Gastroesophageal sphincter (tissue), 4 donors: ENCODE measurements around the gene LHX8. TPM values are rescaled to one million over a fixed set of nuclear protein-coding genes. Genes with fewer than 3 reads are reported as not detected.

Experiments
- ATAC-seq: fragments of 150-250 bp; one replicate; pipeline ENCODE4 v1.9.1; 2016; ENCODE audit warnings: mild to moderate bottlenecking, moderate library complexity
- H3K27ac ChIP-seq, 4 donors: fragments of 200-600 bp; sonication (generic) in 3 of 4; 1 replicate in 3 of 4; 2 replicates in 1 of 4; pipeline ENCODE4 v1.5.1; 2016 to 2019
- H3K27me3 ChIP-seq: fragments of 200-600 bp; sonication (generic); one replicate; pipeline ENCODE4 v1.5.1; 2019
- H3K36me3 ChIP-seq, 2 donors: fragments of 200-600 bp; sonication (generic); one replicate each; pipeline ENCODE4 v1.5.1; 2019; ENCODE audit warnings: control low read depth in 1 of 2
- H3K4me1 ChIP-seq, 3 donors: fragments of 200-600 bp; sonication (generic); 1 replicate in 2 of 3; 2 replicates in 1 of 3; pipeline ENCODE4 v1.5.1; 2016 to 2019; ENCODE audit warnings: control low read depth in 2 of 3
- H3K4me3 ChIP-seq, 2 donors: fragments of 200-600 bp; sonication (generic); one replicate each; pipeline ENCODE4 v1.5.1; 2019; ENCODE audit warnings: mild to moderate bottlenecking in 1 of 2, moderate library complexity in 1 of 2
- H3K9me3 ChIP-seq, 3 donors: fragments of 200-600 bp; sonication (generic); one replicate each; pipeline ENCODE4 v1.5.1; 2017 to 2019; ENCODE audit warnings: control low read depth in 2 of 3
- EP300 ChIP-seq: sonication (generic); formaldehyde crosslinking; IDR thresholded peaks from one replicate; pipeline ENCODE4 v1.6.1; 2017; ENCODE audit warnings: antibody characterized with exemption, mild to moderate bottlenecking
- POLR2A ChIP-seq, 2 donors: fragments of 450-650 bp; IDR thresholded peaks; one replicate each; pipeline ENCODE4 v1.6.1; 2017; ENCODE audit warnings: antibody characterized with exemption in 2 of 2, mild to moderate bottlenecking in 2 of 2, moderate library complexity in 1 of 2
- POLR2AphosphoS5 ChIP-seq: sonication (generic); formaldehyde crosslinking; IDR thresholded peaks from one replicate; pipeline ENCODE4 v1.6.1; 2017; ENCODE audit warnings: antibody characterized with exemption
- WGBS, 2 donors: methylation state at CpG; one replicate each; pipeline ENCODE4 v1.1.5; 2018; ENCODE audit warnings: low coverage in 1 of 2; 5-methylcytosine and 5-hydroxymethylcytosine counted together
- total RNA-seq, 4 donors: library from RNA; depleted of rRNA; stranded (reverse); fragments of >200 nt; gene quantifications; one replicate each; pipeline ENCODE4 v1.1.0, GENCODE V29; 2016
- TF ChIP-seq, protein P1 (sequence below), 4 experiments: fragments of 200-600 bp in 2 of 4; fragments of 450-650 bp in 2 of 4; sonication (generic) in 1 of 4; IDR thresholded peaks; one replicate each; pipeline ENCODE4 v1.5.1; 2017 to 2019; ENCODE audit warnings: antibody characterized with exemption in 4 of 4, mild to moderate bottlenecking in 2 of 4, moderate library complexity in 2 of 4

The LHX8 gene
- total RNA-seq, 4 donors from 2014 or later = not detected

DNA sequence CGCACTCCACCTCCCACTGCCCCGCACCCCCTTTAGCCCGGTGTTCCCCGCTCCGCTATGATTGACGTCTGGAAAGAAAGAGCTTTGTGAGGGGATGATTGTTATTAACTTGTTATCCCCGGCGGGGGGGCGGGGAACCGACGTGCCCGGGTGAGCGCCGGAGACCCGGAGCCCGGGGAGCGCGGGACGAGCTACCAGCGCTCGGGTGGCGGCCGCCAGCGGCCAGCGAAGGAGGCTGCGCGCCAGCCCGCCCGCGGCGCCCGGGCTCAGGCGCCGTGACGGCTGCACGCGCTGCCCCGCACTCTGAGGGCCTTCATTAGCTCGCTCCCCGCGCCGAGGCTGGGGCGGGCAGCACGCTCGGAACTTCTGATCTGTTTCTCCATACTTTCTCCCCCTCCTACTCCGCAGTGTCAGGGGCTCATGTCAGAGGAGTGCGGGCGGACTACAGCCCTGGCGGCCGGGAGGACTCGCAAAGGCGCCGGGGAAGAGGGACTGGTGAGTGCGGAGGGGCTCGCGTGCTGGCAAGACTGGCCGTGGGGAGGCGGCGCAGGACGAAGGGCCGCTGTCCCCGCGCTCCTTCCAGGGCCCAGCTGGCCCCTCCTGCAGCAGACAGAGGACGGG is 2.1 kb downstream of the LHX8 start:
- H3K27me3 ChIP-seq = peaks cover 99% of the 10 kb centered on the region
- no peak overlapping the region for H3K27ac ChIP-seq
- ATAC-seq = no peak
- no CpG with 5 or more reads among the region's 64 CpGs for whole genome bisulfite sequencing, 2 donors
- H3K9me3 ChIP-seq = no peaks in the 10 kb centered on the region
- no peaks in the 10 kb centered on the region for H3K36me3 ChIP-seq
- H3K4me1 ChIP-seq = peaks cover 0 to 31% (median 13%) of the 10 kb centered on the region in 3 donors
- H3K4me3 ChIP-seq = peak overlapping the region in 1 of 2 donors; percentile 41
- no peak for TF ChIP-seq POLR2AphosphoS5
- no peak for TF ChIP-seq EP300
- TF ChIP-seq, protein P1, sequence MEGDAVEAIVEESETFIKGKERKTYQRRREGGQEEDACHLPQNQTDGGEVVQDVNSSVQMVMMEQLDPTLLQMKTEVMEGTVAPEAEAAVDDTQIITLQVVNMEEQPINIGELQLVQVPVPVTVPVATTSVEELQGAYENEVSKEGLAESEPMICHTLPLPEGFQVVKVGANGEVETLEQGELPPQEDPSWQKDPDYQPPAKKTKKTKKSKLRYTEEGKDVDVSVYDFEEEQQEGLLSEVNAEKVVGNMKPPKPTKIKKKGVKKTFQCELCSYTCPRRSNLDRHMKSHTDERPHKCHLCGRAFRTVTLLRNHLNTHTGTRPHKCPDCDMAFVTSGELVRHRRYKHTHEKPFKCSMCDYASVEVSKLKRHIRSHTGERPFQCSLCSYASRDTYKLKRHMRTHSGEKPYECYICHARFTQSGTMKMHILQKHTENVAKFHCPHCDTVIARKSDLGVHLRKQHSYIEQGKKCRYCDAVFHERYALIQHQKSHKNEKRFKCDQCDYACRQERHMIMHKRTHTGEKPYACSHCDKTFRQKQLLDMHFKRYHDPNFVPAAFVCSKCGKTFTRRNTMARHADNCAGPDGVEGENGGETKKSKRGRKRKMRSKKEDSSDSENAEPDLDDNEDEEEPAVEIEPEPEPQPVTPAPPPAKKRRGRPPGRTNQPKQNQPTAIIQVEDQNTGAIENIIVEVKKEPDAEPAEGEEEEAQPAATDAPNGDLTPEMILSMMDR (IDR thresholded peaks at IDR 0.05) = no peak

DNA sequence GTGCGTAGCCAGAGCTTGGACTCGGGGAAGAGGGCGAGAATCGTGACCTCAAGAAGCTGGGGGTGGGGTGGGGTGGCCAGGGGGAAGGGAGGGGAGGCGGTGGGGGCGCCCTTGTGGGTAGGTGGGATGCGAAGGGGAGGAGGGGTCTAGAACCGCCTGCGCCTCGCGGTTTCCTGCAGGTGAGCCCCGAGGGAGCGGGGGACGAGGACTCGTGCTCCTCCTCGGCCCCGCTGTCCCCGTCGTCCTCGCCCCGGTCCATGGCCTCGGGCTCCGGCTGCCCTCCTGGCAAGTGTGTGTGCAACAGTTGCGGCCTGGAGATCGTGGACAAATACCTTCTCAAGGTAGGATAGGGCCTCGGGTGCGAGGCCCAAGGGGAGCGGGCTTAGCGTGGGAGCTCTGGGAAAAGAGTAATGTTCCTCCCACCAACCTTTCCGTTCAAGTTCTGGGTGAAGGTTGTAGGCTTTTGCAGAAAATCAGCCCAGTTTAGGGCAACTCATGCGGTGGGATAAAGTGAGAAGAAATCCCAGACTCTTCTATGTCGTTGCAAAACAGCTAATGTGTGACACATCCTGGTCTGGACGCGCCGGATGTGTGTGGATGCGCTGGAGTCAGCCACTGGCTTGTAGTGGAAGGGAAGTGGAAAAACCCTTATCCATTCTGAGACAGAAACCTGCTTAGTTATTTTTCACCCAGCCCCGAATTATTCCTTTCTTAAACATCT is 2.9 kb downstream of the LHX8 start:
- TF ChIP-seq, protein P1 (IDR thresholded peaks at IDR 0.05) = no peak
- TF ChIP-seq POLR2A (IDR thresholded peaks at IDR 0.05) (no peak), EP300 (no peak), POLR2AphosphoS5 (no peak)
- Histone ChIP-seq H3K4me3 (peak overlapping the region in 1 of 2 donors; percentile 41), H3K4me1 (peaks cover 0 to 30% (median 13%) of the 10 kb centered on the region in 3 donors), H3K36me3 (no peaks in the 10 kb centered on the region), H3K27me3 (peaks cover 93% of the 10 kb centered on the region), H3K9me3 (no peaks in the 10 kb centered on the region), H3K27ac (no peak overlapping the region)
- ATAC-seq = no peak
- WGBS, 2 donors = 5 to 12% methylated on average over 8 to 9 of the region's 37 CpGs

DNA sequence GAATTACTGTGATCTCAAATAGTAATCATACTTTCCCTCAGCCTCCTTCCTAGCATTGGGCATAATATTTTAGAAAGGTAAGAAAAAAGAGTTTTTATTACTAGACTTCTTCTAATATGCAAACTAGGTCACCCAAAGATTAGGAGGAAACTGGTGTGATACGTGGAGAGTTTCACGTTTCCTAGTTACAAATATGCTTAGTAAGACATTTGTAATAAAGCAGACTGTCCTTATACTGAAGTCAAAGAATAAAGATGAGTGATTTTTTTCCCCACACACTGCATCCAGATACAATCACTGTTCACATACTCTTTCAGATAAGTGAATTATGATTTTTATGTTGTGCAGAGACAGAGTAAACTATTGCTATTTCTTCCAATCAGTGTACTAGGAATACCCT is 17.9 kb downstream of the LHX8 start:
- 46 to 63% methylated on average over 2 of the region's 2 CpGs for WGBS, 2 donors
- no peak for ATAC-seq
- TF ChIP-seq, protein P1 (IDR thresholded peaks at IDR 0.05) = no peak
- TF ChIP-seq POLR2A (IDR thresholded peaks at IDR 0.05) (no peak), EP300 (no peak), POLR2AphosphoS5 (no peak)
- Histone ChIP-seq H3K27me3 (peaks cover 9% of the 10 kb centered on the region), H3K4me3 (no peak overlapping the region), H3K36me3 (no peaks in the 10 kb centered on the region), H3K27ac (no peak overlapping the region), H3K9me3 (no peaks in the 10 kb centered on the region), H3K4me1 (no peaks in the 10 kb centered on the region)

DNA sequence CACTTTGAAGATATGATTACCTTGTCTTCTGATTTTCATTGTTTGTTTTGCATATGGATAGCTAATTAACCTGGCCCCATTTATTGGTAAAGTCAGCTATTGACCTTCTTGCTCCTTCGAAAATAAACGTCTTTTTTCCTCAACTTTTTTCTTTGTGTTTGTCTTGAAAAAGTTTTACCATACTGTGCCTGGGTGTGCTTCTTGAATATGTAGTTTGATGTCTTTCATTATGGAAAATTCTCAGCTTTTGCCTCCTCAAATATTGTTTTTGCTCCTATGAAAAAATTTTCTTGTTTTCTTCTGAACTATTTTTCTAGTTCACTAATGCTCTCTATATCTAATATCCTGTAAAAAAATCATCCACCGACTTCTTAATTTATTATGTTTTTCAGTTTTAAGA is 25.0 kb downstream of the LHX8 start:
- Histone ChIP-seq H3K36me3 (no peaks in the 10 kb centered on the region), H3K4me1 (no peaks in the 10 kb centered on the region), H3K27me3 (no peaks in the 10 kb centered on the region), H3K27ac (no peak overlapping the region), H3K4me3 (no peak overlapping the region), H3K9me3 (peaks cover 0 to 5% (median 0%) of the 10 kb centered on the region in 3 donors)
- TF ChIP-seq POLR2AphosphoS5 = no peak
- no peak for ATAC-seq
- 84 to 85% methylated on average over 3 of the region's 3 CpGs for WGBS, 2 donors

DNA sequence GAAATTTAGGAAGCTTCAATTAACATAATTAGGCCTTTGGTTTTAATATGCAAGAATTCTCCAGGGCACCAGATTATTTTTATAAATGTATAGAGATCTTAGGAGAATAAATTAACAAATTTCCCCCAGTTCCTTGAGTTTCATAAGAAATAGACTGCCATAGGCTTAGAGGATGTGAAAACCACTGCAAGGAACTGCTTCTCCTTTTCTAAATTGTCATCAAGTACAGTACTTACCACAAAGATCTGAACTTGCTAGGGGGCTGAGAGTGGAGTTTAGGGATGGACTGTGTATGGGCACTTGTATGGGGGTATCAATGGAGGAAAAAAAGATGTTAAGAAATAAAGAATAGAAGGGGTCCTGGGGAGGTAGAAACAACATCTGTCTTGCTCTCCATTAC is 31.1 kb downstream of the LHX8 start:
- Histone ChIP-seq H3K36me3 (no peaks in the 10 kb centered on the region), H3K27ac (no peak overlapping the region), H3K9me3 (no peaks in the 10 kb centered on the region), H3K4me1 (no peaks in the 10 kb centered on the region), H3K27me3 (no peaks in the 10 kb centered on the region), H3K4me3 (no peak overlapping the region)
- no peak for ATAC-seq
- no peak for TF ChIP-seq POLR2AphosphoS5
- TF ChIP-seq POLR2A (IDR thresholded peaks at IDR 0.05) = no peak
- no peak for TF ChIP-seq EP300
- TF ChIP-seq, protein P1 (IDR thresholded peaks at IDR 0.05) = no peak
